ENCODE measurements around the gene CSAG3.
"Not testable (repeated sequence)": the region's sequence is repeated elsewhere in the genome, so short reads cannot be mapped to it uniquely, and the experiment has no call there.

Gene CSAG3

DNA sequence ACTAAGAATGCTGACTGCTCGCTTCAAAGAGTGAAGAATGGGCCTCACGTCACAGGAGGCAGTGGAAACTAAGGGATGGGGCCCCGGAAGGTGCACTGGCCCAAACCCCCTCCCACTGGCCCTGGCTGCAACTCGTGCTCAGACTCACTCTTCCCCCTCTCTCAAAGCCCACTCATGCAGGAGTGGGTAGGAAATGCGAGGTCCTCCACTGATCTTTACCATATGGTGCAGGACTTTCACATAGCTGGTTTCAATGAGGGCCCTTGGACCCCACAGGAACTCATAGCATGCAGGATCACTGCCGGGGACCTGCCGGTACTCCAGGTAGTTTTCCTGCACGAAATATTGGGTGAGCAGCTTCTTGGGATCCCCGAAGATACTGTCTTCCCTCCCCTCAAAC is 7.5 kb downstream of the CSAG3 start:
- not testable (repeated sequence) for H3K4me3 ChIP-seq (ENCODE audit: severe bottlenecking); H3K27ac ChIP-seq (ENCODE audit: poor library complexity, severe bottlenecking); ATAC-seq (ENCODE audit: low read depth); H3K36me3 ChIP-seq (ENCODE audit: low read depth); DNase-seq (ENCODE audit: low spot score); H3K27me3 ChIP-seq (ENCODE audit: insufficient read depth, poor library complexity, severe bottlenecking); H3K9me3 ChIP-seq (ENCODE audit: severe bottlenecking); H3K4me1 ChIP-seq (ENCODE audit: insufficient read depth, poor library complexity, severe bottlenecking)

DNA sequence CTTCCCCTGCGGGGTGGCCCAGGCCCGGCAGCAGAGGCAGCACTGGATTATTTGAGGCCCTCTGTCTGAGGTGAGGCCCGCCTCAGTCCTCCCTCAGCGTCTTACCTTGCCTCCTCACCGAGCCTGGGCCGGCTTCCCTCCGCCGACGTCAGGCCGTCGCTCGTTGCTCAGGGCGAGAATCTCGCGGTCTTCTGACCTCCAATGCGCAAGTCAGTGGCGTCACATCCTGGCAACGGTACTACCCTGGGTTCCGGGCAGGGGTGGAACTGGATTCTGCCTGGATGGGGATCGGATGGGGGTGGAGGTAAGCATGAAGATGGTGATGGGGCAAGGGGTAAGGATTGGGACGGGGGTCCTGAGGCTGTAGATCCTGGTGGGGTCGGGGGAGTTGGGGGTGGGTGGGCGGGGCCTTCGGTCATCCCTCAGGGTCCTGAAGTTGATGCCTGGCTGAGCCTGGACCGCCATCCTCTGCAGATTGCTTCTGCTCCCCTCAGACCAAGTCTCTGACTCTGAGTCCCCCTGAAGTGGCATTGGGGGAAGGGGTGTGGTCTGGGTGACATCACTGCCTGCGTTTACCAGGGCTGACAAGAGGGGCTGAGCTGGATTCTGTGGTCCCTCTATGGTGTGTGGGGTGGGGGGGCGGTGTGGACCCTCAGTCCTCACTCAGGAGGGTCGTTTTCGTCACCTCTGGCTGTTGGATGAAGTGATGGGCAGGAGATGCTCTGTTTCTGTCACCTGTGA is 10.7 kb downstream of the CSAG3 start, which contains the start of gene MAGEA6:
Gene MAGEA6, minus strand, starts transcription at position 141 of the 741 bp plus-strand sequence. CDS start 2,039 bp downstream, outside the sequence.
- not testable (repeated sequence) for H3K4me3 ChIP-seq (ENCODE audit: severe bottlenecking); H3K9me3 ChIP-seq (ENCODE audit: severe bottlenecking); ATAC-seq (ENCODE audit: low read depth); DNase-seq (ENCODE audit: low spot score); H3K36me3 ChIP-seq (ENCODE audit: low read depth); H3K27me3 ChIP-seq (ENCODE audit: insufficient read depth, poor library complexity, severe bottlenecking); H3K4me1 ChIP-seq (ENCODE audit: insufficient read depth, poor library complexity, severe bottlenecking); H3K27ac ChIP-seq (ENCODE audit: poor library complexity, severe bottlenecking)

DNA sequence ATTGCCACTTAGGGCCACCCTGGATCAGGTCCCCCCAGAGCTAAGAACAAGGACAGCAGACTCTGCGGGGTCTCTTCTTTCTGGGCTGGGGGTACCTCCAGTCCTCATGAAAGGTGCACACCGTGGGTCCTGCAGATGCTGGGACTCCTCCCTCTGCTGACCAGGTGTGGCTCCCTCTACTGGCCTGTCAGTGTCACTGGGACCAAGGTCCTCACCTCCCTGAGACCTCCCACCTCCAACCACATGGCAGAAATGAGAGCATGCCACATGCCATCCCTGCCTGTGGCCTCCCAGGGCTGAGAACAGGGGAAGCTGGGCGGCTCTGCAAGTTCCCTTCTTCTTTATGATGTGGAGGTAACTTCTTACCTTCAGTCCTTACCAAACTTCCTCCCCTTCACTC is 28.0 kb downstream of the CSAG3 start:
- H3K4me1 ChIP-seq (ENCODE audit: insufficient read depth, poor library complexity, severe bottlenecking); H3K4me3 ChIP-seq (ENCODE audit: severe bottlenecking); H3K36me3 ChIP-seq (ENCODE audit: low read depth); H3K9me3 ChIP-seq (ENCODE audit: severe bottlenecking); H3K27ac ChIP-seq (ENCODE audit: poor library complexity, severe bottlenecking); ATAC-seq (ENCODE audit: low read depth); H3K27me3 ChIP-seq (ENCODE audit: insufficient read depth, poor library complexity, severe bottlenecking); DNase-seq (ENCODE audit: low spot score): not testable (repeated sequence)

DNA sequence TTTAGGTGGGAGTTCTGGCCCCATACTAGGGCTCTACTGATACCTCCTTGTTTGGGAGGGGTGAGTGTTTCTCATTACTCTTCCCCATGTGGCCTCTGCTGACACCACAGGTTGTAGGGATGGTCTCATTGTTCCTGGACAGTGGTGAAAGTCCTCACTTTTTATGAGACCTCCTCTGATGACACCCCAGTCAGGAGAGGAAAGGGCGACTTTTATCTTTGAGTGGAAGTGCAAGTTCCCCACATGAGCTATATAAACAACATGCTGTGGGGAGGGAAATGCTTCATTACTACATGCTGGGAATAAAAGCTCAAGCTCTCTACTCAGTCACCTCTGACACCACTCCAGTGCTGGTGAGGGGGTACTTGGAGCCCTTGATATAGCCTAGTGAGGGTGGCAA is 39.9 kb downstream of the CSAG3 start:
- Histone ChIP-seq H3K9me3 (ENCODE audit: severe bottlenecking) (no peaks in the 10 kb centered on the region), H3K4me1 (ENCODE audit: insufficient read depth, poor library complexity, severe bottlenecking) (no peaks in the 10 kb centered on the region), H3K4me3 (ENCODE audit: severe bottlenecking) (no peak overlapping the region), H3K27ac (ENCODE audit: poor library complexity, severe bottlenecking) (no peak overlapping the region), H3K36me3 (ENCODE audit: low read depth) (no peaks in the 10 kb centered on the region), H3K27me3 (ENCODE audit: insufficient read depth, poor library complexity, severe bottlenecking) (no peaks in the 10 kb centered on the region)
- TF ChIP-seq, protein P1, sequence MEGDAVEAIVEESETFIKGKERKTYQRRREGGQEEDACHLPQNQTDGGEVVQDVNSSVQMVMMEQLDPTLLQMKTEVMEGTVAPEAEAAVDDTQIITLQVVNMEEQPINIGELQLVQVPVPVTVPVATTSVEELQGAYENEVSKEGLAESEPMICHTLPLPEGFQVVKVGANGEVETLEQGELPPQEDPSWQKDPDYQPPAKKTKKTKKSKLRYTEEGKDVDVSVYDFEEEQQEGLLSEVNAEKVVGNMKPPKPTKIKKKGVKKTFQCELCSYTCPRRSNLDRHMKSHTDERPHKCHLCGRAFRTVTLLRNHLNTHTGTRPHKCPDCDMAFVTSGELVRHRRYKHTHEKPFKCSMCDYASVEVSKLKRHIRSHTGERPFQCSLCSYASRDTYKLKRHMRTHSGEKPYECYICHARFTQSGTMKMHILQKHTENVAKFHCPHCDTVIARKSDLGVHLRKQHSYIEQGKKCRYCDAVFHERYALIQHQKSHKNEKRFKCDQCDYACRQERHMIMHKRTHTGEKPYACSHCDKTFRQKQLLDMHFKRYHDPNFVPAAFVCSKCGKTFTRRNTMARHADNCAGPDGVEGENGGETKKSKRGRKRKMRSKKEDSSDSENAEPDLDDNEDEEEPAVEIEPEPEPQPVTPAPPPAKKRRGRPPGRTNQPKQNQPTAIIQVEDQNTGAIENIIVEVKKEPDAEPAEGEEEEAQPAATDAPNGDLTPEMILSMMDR (IDR thresholded peaks at IDR 0.05; ENCODE audit: poor library complexity, severe bottlenecking), result no peak
- ATAC-seq (ENCODE audit: low read depth) (no peak), DNase-seq (ENCODE audit: low spot score) (no peak)

DNA sequence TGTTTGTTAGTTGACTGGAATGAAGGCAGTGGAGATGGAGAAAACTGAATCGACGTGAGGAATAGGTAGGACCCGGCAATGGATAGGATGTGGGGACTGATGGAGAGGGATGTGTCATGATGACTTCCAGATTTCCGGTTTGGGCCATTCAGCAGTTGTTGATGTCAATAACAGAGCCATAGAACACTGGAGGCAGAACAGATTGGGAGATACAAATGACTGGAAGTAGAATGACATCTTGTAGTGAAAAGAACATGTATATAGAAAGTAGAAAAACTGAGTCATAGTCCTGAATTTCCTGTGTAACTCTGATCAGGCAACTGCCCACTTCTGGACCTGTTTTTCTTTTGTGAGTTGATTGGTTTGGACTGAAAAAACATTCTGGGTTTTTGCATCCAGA is 47.0 kb downstream of the CSAG3 start:
- Histone ChIP-seq H3K27ac (ENCODE audit: poor library complexity, severe bottlenecking) (no peak overlapping the region), H3K4me1 (ENCODE audit: insufficient read depth, poor library complexity, severe bottlenecking) (no peaks in the 10 kb centered on the region), H3K36me3 (ENCODE audit: low read depth) (no peaks in the 10 kb centered on the region), H3K27me3 (ENCODE audit: insufficient read depth, poor library complexity, severe bottlenecking) (no peaks in the 10 kb centered on the region), H3K9me3 (ENCODE audit: severe bottlenecking) (no peaks in the 10 kb centered on the region), H3K4me3 (ENCODE audit: severe bottlenecking) (no peak overlapping the region)
- DNase-seq (ENCODE audit: low spot score), result no peak
- TF ChIP-seq, protein P1 (IDR thresholded peaks at IDR 0.05; ENCODE audit: poor library complexity, severe bottlenecking), result no peak
- no peak for ATAC-seq (ENCODE audit: low read depth)
